K562 (cell line): ENCODE data around the gene CZIB. TPM values are rescaled to one million over a fixed set of nuclear protein-coding genes. Genes with fewer than 3 reads are reported as not detected.

ENCODE experiments used
- ATAC-seq: fragments of 200-7000 bp; cut with Tn5 transposase; 3 replicates; pipeline ENCODE4 v1.9.1; 2020; ENCODE audit warnings: moderate library complexity
- BruUV-seq: library from RNA; stranded (reverse); fragments of 400-500 nt; replicated peaks from 2 replicates; lab custom pipeline; 2021; lab: Mats Ljungman, UMichigan
- CTCF ChIA-PET: fragments of 300-600 bp; formaldehyde crosslinking; extraction: SDS; loops from one replicate; lab custom pipeline; 2021; ENCODE audit warnings: low intra/inter-chr PET ratio; lab: Yijun Ruan, JAX
- POLR2A ChIA-PET: fragments of 300-600, 350-650 bp; sonication (Branson Sonifier 250); formaldehyde crosslinking; extraction: SDS; loops from one replicate; lab custom pipeline; 2021; ENCODE audit warnings: antibody characterized with exemption, inconsistent platforms; lab: Yijun Ruan, JAX
- DNase-seq, 4 experiments: peaks; one replicate each; pipeline versions ENCODE4 v3.0.0 to v3.0.0-alpha.2; 2011 to 2018; ENCODE audit warnings: low spot score in 3 of 4, mixed read lengths in 3 of 4; ENCODE audit errors: extremely low read depth in 1 of 4
- FAIRE-seq: peaks from 2 replicates; lab custom pipeline; 2011; peaks lifted over from hg19 to GRCh38; lab: Jason Lieb, UNC
- H2AFZ ChIP-seq: 2 replicates; pipeline ENCODE4 v1.6.0; 2011; ENCODE audit warnings: low read depth, low read length, control low read depth, inconsistent platforms
- H3K27ac ChIP-seq: fragments of 200-600 bp; 3 replicates; pipeline ENCODE4 v1.8.0; 2011; ENCODE audit warnings: low read depth, mild to moderate bottlenecking, control low read depth, inconsistent platforms, low read length, moderate library complexity, mixed read lengths; ENCODE audit errors: extremely low read depth
- H3K27me3 ChIP-seq, 2 experiments: fragments of 300-600 bp in 1 of 2; 2 replicates in 1 of 2; 3 replicates in 1 of 2; pipeline versions ENCODE4 v1.6.0 to v1.8.0; 2011; ENCODE audit warnings: inconsistent platforms in 2 of 2, low read length in 2 of 2, mild to moderate bottlenecking in 1 of 2, mixed read lengths in 1 of 2, moderate library complexity in 1 of 2; ENCODE audit not compliant: control insufficient read depth in 2 of 2, insufficient read depth in 2 of 2
- H3K36me3 ChIP-seq: fragments of 300-600 bp; 3 replicates; pipeline ENCODE4 v1.8.0; 2011; ENCODE audit warnings: mild to moderate bottlenecking, low read length, inconsistent platforms; ENCODE audit not compliant: control insufficient read depth, insufficient read depth
- H3K4me1 ChIP-seq, 2 experiments: fragments of 200-600 bp in 1 of 2; replicated peaks in 1 of 2; 2 replicates in 1 of 2; 3 replicates in 1 of 2; pipeline versions ENCODE4 v1.5.1 to v1.8.0; 2011; ENCODE audit warnings: inconsistent platforms in 2 of 2, low read length in 2 of 2, mild to moderate bottlenecking in 1 of 2, mixed read lengths in 1 of 2, moderate library complexity in 1 of 2; ENCODE audit not compliant: control insufficient read depth in 2 of 2, insufficient read depth in 2 of 2
- H3K4me2 ChIP-seq: 2 replicates; pipeline ENCODE4 v1.6.1; 2011; ENCODE audit warnings: low read length, control low read depth, inconsistent platforms, mixed read lengths; ENCODE audit not compliant: insufficient read depth
- H3K4me3 ChIP-seq: fragments of 200-600 bp; sonication (generic), shearing (Covaris generic); 2 replicates; pipeline ENCODE4 v1.5.1; 2016; ENCODE audit warnings: control low read depth, inconsistent platforms
- H3K79me2 ChIP-seq: fragments of 200-600 bp; 3 replicates; pipeline ENCODE4 v1.8.0; 2011; ENCODE audit warnings: low read length, inconsistent platforms; ENCODE audit not compliant: control insufficient read depth, insufficient read depth
- H3K9ac ChIP-seq, 2 experiments: 2 replicates each; pipeline versions ENCODE4 v1.6.0 to v1.6.1; 2011; ENCODE audit warnings: low read depth in 2 of 2, low read length in 2 of 2, control low read depth in 1 of 2, inconsistent platforms in 1 of 2, mild to moderate bottlenecking in 1 of 2, mixed read lengths in 1 of 2; ENCODE audit not compliant: insufficient read depth in 1 of 2
- H3K9me1 ChIP-seq: one replicate; pipeline ENCODE4 v1.6.0; 2011; ENCODE audit warnings: inconsistent platforms, mild to moderate bottlenecking, low read length, moderate library complexity; ENCODE audit not compliant: control insufficient read depth, insufficient read depth
- H3K9me3 ChIP-seq: replicated peaks from 2 replicates; pipeline ENCODE4 v1.5.1; 2011; ENCODE audit warnings: low read depth, low read length, inconsistent platforms; ENCODE audit not compliant: control insufficient read depth, insufficient read depth
- H4K20me1 ChIP-seq: replicated peaks from 2 replicates; pipeline ENCODE4 v1.6.1; 2011; ENCODE audit warnings: low read length, inconsistent platforms, mixed read lengths; ENCODE audit not compliant: control insufficient read depth, insufficient read depth
- ATF3 ChIP-seq, 2 experiments: fragments of 450-650 bp in 1 of 2; sonication (generic) in 1 of 2; formaldehyde crosslinking in 1 of 2; IDR thresholded peaks in 1 of 2; conservative IDR thresholded peaks in 1 of 2; 2 replicates each; pipeline versions ENCODE4 v1.6.1 to v1.8.1; 2016 to 2023; ENCODE audit warnings: mild to moderate bottlenecking in 2 of 2, moderate library complexity in 2 of 2, inconsistent platforms in 1 of 2, missing genetic modification reagents in 1 of 2
- CHD1 ChIP-seq: fragments of 200-600 bp; sonication (generic); IDR thresholded peaks from one replicate; pipeline ENCODE4 v1.6.1; 2012; ENCODE audit warnings: mild to moderate bottlenecking, moderate library complexity, low read length, inconsistent platforms
- DPF2 ChIP-seq: fragments of 450-650 bp; IDR thresholded peaks from 2 replicates; pipeline ENCODE4 v1.6.1; 2016
- HDAC8 ChIP-seq: fragments of 450-650 bp; IDR thresholded peaks from 2 replicates; pipeline ENCODE4 v1.6.1; 2016; ENCODE audit warnings: mild to moderate bottlenecking, missing genetic modification characterization, moderate library complexity, missing compliant biosample characterization
- NFIX ChIP-seq: fragments of 250-450 bp; sonication (Bioruptor Pico); IDR thresholded peaks from 2 replicates; pipeline ENCODE4 v1.4.0; 2020; ENCODE audit warnings: low read depth, mild to moderate bottlenecking, moderate library complexity
- NFRKB ChIP-seq: fragments of 450-650 bp; IDR thresholded peaks from 2 replicates; pipeline ENCODE4 v1.6.1; 2016; ENCODE audit warnings: low read depth
- PCBP2 ChIP-seq: fragments of 200-400 bp; formaldehyde crosslinking; IDR thresholded peaks from 2 replicates; pipeline ENCODE4 v1.6.1; 2018; ENCODE audit warnings: low read length, low read depth, mild to moderate bottlenecking, moderate library complexity; ENCODE audit not compliant: poor library complexity, severe bottlenecking
- SMARCC2 ChIP-seq: fragments of 450-650 bp; IDR thresholded peaks from 2 replicates; pipeline ENCODE4 v1.6.1; 2017; ENCODE audit warnings: antibody characterized with exemption, moderate library complexity, mild to moderate bottlenecking, low read depth
- SREBF2 ChIP-seq: sonication (generic); formaldehyde crosslinking; IDR thresholded peaks from 2 replicates; pipeline ENCODE4 v1.4.0; 2020; ENCODE audit warnings: mild to moderate bottlenecking, missing genetic modification reagents
- ZNF12 ChIP-seq: sonication (generic); formaldehyde crosslinking; IDR thresholded peaks from 2 replicates; pipeline ENCODE4 v1.4.0; 2020; ENCODE audit warnings: mild to moderate bottlenecking, missing genetic modification reagents
- ZNF282 ChIP-seq: sonication (generic); formaldehyde crosslinking; IDR thresholded peaks from 2 replicates; pipeline ENCODE4 v1.8.1; 2023; ENCODE audit warnings: missing genetic modification reagents
- WGBS: fragments of 100-300 bp; shearing (Covaris generic); methylation state at CpG from one replicate; pipeline ENCODE4 v1.1.6; 2016; ENCODE audit warnings: low coverage, mixed read lengths; ENCODE audit not compliant: insufficient coverage; ENCODE audit errors: missing lambda C conversion rate; 5-methylcytosine and 5-hydroxymethylcytosine counted together
- in situ Hi-C: fragments of 300-500 bp; cut with MboI; formaldehyde crosslinking; loops from 4 replicates; pipeline ENCODE4 v1.15.0; 2018; ENCODE audit warnings: inconsistent platforms, mixed read lengths
- intact Hi-C: fragments of 100-400 bp; cut with micrococcal nuclease; formaldehyde crosslinking; loops from 2 replicates; pipeline ENCODE4 v1.14.2; 2022
- polyA plus RNA-seq, 8 experiments: library from polyadenylated mRNA; depleted of rRNA in 4 of 8; stranded (reverse) in 5 of 8; unstranded in 3 of 8; fragments of >200 nt; fragmentation: Nextera tagmentation in 2 of 8; fragmentation: Illumina TruSeq in 1 of 8; extraction: Ambion mirVana in 2 of 8; extraction: Trizol in 1 of 8; gene quantifications; 2 replicates each; pipeline versions ENCODE4 v1.2.1 to v1.2.3, GENCODE V29; 2011 to 2014; ENCODE audit warnings: inconsistent platforms in 1 of 8, missing spikeins in 1 of 8
- total RNA-seq, 7 experiments: library from RNA; depleted of rRNA in 6 of 7; stranded (reverse); fragments of >200 nt in 6 of 7; fragmentation: Illumina TruSeq in 2 of 7; extraction: Trizol in 2 of 7; gene quantifications; 2 replicates each; pipeline versions ENCODE4 v1.2.1 to v1.2.3, GENCODE V29; 2011 to 2021; ENCODE audit warnings: low replicate concordance in 1 of 7
- TF ChIP-seq, protein P1 (sequence below): sonication (generic); formaldehyde crosslinking; IDR thresholded peaks from 2 replicates; pipeline ENCODE4 v1.8.1; 2023; ENCODE audit warnings: mild to moderate bottlenecking, missing genetic modification reagents, moderate library complexity

Gene CZIB
- total and polyA plus RNA-seq, 9 of the 15 experiments (the other 6 are each of a cell fraction or from before 2014, with no cell fraction given) = 52.6 to 111 (median 80.0) TPM

- no peak for TF ChIP-seq PCBP2
Observed at GRCh38 chr1:53237638-53238037, 17.2 kb upstream of the CZIB start (continued).

DNA sequence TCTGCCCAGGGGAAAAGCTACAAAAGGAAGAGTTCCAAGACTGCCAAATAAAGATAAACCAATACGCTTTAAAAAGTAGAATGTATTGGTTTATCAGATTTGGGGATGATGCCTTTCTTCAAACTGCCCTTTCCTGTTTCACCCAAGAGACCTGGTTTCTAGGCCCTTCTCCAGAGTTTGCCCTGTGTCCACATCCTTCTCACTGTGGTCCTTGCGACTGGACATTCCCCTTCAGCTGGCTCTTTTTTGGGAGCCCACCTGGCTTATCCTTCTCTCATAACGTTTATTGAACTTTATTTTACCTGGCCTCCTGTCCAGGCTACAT lies 490 bp upstream of the CZIB start:
- no peaks in the 10 kb centered on the region for H3K9me3 ChIP-seq
- TSS peak; percentile 99 for BruUV-seq
- WGBS = 3% methylated on average over 3 of the region's 3 CpGs
- no peak for TF ChIP-seq ZNF12
- 0 out of 2 replicates have a peak, but pooled peaks have one; percentile 90 for TF ChIP-seq SREBF2
- no peak for TF ChIP-seq ATF3 (IDR thresholded peaks at IDR 0.05)
- 0 out of 2 replicates have a peak, but pooled peaks have one; percentile 56 for TF ChIP-seq ATF3 (CRISPR knock-in tag; conservative IDR thresholded peaks at IDR 0.05)
- TF ChIP-seq SMARCC2 = peak; percentile 24; the same call in 1 of the 2 replicates
- no peak for TF ChIP-seq HDAC8
- TF ChIP-seq ZNF282 = no peak
- no peak for TF ChIP-seq NFIX (CRISPR knock-in tag)
- TF ChIP-seq CHD1 = peak; percentile 23
- TF ChIP-seq, protein P1, sequence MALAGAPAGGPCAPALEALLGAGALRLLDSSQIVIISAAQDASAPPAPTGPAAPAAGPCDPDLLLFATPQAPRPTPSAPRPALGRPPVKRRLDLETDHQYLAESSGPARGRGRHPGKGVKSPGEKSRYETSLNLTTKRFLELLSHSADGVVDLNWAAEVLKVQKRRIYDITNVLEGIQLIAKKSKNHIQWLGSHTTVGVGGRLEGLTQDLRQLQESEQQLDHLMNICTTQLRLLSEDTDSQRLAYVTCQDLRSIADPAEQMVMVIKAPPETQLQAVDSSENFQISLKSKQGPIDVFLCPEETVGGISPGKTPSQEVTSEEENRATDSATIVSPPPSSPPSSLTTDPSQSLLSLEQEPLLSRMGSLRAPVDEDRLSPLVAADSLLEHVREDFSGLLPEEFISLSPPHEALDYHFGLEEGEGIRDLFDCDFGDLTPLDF (CRISPR knock-in tag) = 0 out of 2 replicates have a peak, but pooled peaks have one; percentile 31
- TF ChIP-seq NFRKB = 0 out of 2 replicates have a peak, but pooled peaks have one; percentile 7
- no peak for TF ChIP-seq DPF2
- TF ChIP-seq, all 486 proteins: peak for 6
- Histone ChIP-seq H3K4me1 (peaks cover 8% of the 10 kb centered on the region in 2 experiments; a peak in 3 of 5 replicates), H3K27me3 (no peaks in the 10 kb centered on the region), H2AFZ (peak overlapping the region; percentile 99), H3K36me3 (peaks cover 28% of the 10 kb centered on the region; the same call in 2 of the 3 replicates), H4K20me1 (no peaks in the 10 kb centered on the region), H3K79me2 (peaks cover 17% of the 10 kb centered on the region), H3K27ac (peak overlapping the region; percentile 88), H3K9ac (peak overlapping the region; percentile 82 to 98), H3K9me1 (no peaks in the 10 kb centered on the region), H3K4me3 (peak overlapping the region; percentile 69), H3K4me2 (peak overlapping the region; percentile 96)
- ChIA-PET CTCF (no interaction called here), POLR2A (interaction anchor here (0.6 to 2.1 kb wide), 6 partner anchors 15 to 175 kb away, joined by 3 to 11 read pairs (median 3); no protein-coding TSS in a partner anchor)
- intact Hi-C loops = no loop called here
- in situ Hi-C loops = no loop called here
- ATAC-seq (no peak), DNase-seq (no peak), FAIRE-seq (peak; percentile 83)
